Activated naive CD4-positive, alpha-beta T cell treated with anti-CD3 and anti-CD28 coated beads, Interleukin-2, amount 10 ng/mL, durations not matched to agents 5 hours and 36 hours (primary cell): ENCODE data around the gene SOX21. TPM values are rescaled to one million over a fixed set of nuclear protein-coding genes. Genes with fewer than 3 reads are reported as not detected.

Experiments used
- total RNA-seq, 2 experiments: library from RNA; stranded (reverse); gene quantifications; one replicate each; pipeline ENCODE4 v1.2.3, GENCODE V29; 2021

SOX21 gene
- not detected for total RNA-seq

GRCh38 chr13:94712287-94712811 lies at the start of gene SOX21:
SOX21 (minus strand) TSS chr13:94712545; CDS start chr13:94712049, 496 bp downstream.

Other genes starting within 250 kb of the SOX21 start
- under 1 TPM; 0.12 to 0.13 TPM for gene DCT, start 232.9 kb downstream of the SOX21 start, total RNA-seq
- 10 to 100 TPM; 16.4 to 16.8 TPM for gene TGDS, start 116.4 kb downstream of the SOX21 start, total RNA-seq
- 1 to 10 TPM; 5.4 to 5.7 TPM for gene GPR180, start 110.7 kb downstream of the SOX21 start, total RNA-seq